Measurements from ENCODE around the gene RNU6-7.

- TF ChIP-seq EZH2 (IDR thresholded peaks at IDR 0.05; ENCODE audit: borderline replicate concordance, low read depth, low read length, severe bottlenecking) (no peak), CTCF (IDR thresholded peaks at IDR 0.05; ENCODE audit: extremely low read depth in 1 of 2, insufficient read depth in 1 of 2, low read depth in 1 of 2, low read length in 2 of 2) (no peak), POLR2A (IDR thresholded peaks at IDR 0.05; ENCODE audit: low read depth, low read length) (no peak), JUN (IDR thresholded peaks at IDR 0.05; ENCODE audit: borderline replicate concordance, insufficient read depth, insufficient read length, low read depth) (no peak), GATA2 (IDR thresholded peaks at IDR 0.05; ENCODE audit: insufficient read depth, insufficient read length, low read depth, low read length) (no peak), FOS (IDR thresholded peaks at IDR 0.05; ENCODE audit: borderline replicate concordance, insufficient read depth, low read length) (no peak), MAX (IDR thresholded peaks at IDR 0.05; ENCODE audit: insufficient read depth, insufficient read length) (no peak), POLR2AphosphoS5 (IDR thresholded peaks at IDR 0.05; ENCODE audit: insufficient read depth, low read depth, low read length) (no peak), MYC (IDR thresholded peaks at IDR 0.05; ENCODE audit: low read depth, low read length) (no peak)
Measured at GRCh38 chr14:32185097-32185496, 16.7 kb upstream of the RNU6-7 start.

Data from endothelial cell of umbilical vein (primary cell).